ENCODE measurements around the gene DUSP22.

The DUSP22 gene

DNA sequence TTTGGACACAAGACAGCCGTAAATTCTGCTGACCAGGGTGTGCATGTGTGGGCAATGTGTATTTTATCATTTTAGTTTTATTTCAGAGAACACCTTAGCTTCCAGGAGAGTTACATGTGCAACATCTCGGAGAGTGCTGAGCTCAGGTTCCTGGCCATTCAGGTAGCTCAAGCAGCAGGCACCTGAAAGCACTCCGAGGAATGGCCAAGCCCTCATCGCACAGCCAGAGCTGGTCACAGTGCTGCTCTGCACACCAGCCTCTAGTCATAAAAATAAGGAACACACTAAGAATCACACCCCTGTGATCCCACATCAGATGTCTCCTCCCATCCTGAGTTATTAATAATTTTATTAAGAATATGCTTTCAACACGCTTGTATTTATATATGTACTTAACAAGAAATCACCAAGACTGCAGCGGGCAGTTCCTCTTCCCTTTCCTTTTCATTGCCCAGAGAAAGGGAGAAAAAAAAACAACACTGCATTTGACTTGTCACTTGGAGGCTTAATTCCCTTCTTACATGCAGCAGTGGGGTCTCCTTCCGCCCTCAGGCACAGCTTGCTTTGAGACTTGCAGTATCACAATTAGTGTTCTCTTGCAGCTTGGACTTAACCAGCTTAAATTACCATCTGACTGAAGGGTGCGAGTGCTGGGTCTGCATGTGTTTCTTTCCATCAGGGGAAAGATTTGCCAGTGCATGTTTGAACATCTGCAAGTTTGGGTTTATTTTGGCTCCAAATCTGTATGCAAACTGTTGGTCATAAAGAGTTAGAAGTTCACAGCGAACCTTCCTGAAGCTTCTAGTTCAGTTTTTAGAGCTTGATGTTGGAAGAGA, 63.3 kb downstream of the DUSP22 start:
- no peak for DNase-seq (ENCODE audit: low read depth, low spot score)
- H3K4me3 ChIP-seq (ENCODE audit: low read length): no peak overlapping the region

- DNase-seq (ENCODE audit: low read depth, low spot score): no peak
- no peak overlapping the region for H3K4me3 ChIP-seq (ENCODE audit: low read length)
Measured at GRCh38 chr6:356828-357251, 64.6 kb downstream of the DUSP22 start.

DNA sequence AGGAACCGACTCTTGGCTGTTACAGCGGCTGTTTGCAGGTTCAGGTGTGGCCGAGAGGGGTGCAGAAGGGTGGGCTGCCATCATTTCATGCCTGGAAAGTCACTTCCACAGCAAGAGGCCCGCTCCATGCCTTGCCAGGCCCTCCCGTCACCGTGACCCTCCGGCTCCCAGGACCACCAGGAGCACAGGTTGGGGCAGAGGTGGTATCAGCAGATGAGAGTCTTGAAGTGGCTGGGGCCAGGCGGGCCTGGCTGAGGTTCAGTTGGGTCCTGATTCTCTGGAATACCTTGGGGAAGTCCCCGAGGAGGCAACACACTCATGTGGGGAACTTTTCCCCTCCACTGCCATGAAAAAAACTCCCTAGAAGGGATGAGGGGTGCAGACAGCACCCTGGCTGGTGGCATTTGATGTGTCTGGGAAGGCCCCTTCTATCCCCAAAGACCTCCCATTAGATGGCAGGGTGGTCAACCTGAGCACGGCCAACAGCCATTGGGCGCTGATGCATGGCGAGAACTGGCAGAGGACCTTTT, 65.0 kb downstream of the DUSP22 start:
- DNase-seq (ENCODE audit: low read depth, low spot score): no peak
- H3K4me3 ChIP-seq (ENCODE audit: low read length): no peak overlapping the region

GRCh38 chr6:357791-358341, 65.6 kb downstream of the DUSP22 start:
- no peak for DNase-seq (ENCODE audit: low read depth, low spot score)
- H3K4me3 ChIP-seq (ENCODE audit: low read length): no peak overlapping the region

DNA sequence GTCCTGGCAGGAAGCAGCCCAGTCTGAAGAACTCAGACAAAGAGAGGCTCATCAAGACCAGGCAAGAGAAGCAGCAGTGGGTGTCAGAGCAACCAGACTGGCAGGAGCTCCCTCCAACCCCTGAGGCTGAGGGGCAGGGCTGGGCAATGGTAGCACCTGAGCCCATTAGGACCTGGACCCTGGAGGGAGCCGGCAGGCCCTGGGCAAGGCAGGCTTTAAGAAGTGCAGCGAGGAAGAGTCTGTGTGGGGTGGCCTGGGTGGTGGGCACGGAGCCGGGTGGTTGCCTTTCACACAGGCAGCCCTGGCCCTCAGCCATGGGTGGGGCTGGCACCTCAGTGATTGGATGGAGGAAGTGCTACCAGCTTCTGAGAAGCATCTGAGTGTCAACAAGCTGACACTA, 66.1 kb downstream of the DUSP22 start:
- DNase-seq (ENCODE audit: low read depth, low spot score): no peak

DNA sequence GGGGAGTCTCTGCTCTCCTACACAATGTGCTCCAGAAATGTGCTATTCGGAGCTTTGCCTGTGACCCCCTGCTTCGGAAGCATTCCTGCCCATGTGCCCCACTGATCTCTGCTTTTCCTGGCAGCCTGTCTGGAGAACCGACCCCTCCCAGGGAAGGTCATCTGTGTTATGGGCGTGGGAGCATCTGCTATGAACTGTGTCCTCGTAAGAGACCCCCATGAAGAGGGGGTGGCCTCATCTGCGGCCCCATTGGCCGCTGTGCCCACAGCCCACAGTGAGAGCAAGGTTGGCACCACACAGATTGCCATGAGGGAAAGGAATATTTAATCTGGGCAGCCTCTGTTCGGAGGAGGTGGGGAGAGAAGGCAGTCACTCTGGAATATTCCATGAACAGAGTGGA, 66.6 kb downstream of the DUSP22 start:
- no peak for DNase-seq (ENCODE audit: low read depth, low spot score)
- no peak overlapping the region for H3K4me3 ChIP-seq (ENCODE audit: low read length)

More for the DNA sequence above, 66.1 kb downstream of the DUSP22 start:
- H3K4me3 ChIP-seq (ENCODE audit: low read length): no peak overlapping the region

GRCh38 chr6:359261-360035, 67.2 kb downstream of the DUSP22 start:
- no peak for DNase-seq (ENCODE audit: low read depth, low spot score)
- H3K4me3 ChIP-seq (ENCODE audit: low read length): no peak overlapping the region

DNA sequence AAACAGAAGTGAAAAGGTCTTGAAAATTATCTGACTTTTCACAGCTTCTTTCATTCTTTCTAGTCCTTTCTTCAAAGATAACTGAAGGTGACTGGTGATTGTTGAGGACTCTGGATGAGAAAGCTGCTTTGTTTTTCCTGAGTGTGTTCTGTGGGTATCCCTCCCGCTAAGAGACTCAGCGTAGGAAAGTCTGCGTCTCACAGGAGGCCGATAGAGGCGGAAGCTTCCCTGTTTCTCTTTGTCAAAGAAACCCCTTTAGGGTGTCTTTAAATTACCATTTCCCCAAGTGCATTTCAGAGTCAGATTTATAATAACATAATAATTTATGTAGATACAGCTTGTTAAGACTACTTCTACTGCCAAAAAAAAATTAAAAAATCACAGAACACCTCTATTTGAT, 68.1 kb downstream of the DUSP22 start:
- no peak for DNase-seq (ENCODE audit: low read depth, low spot score)
- H3K4me3 ChIP-seq (ENCODE audit: low read length): no peak overlapping the region

GRCh38 chr6:360764-361373, 68.6 kb downstream of the DUSP22 start:
- no peak for DNase-seq (ENCODE audit: low read depth, low spot score)
- no peak overlapping the region for H3K4me3 ChIP-seq (ENCODE audit: low read length)

GRCh38 chr6:361411-362132, 69.3 kb downstream of the DUSP22 start:
- H3K4me3 ChIP-seq (ENCODE audit: low read length): no peak overlapping the region
- DNase-seq (ENCODE audit: low read depth, low spot score): no peak

GRCh38 chr6:362231-362923, 70.1 kb downstream of the DUSP22 start:
- no peak for DNase-seq (ENCODE audit: low read depth, low spot score)
- H3K4me3 ChIP-seq (ENCODE audit: low read length): no peak overlapping the region

- no peak for DNase-seq (ENCODE audit: low read depth, low spot score)
- H3K4me3 ChIP-seq (ENCODE audit: low read length): no peak overlapping the region
Measured at GRCh38 chr6:362924-363249, 70.6 kb downstream of the DUSP22 start.

DNA sequence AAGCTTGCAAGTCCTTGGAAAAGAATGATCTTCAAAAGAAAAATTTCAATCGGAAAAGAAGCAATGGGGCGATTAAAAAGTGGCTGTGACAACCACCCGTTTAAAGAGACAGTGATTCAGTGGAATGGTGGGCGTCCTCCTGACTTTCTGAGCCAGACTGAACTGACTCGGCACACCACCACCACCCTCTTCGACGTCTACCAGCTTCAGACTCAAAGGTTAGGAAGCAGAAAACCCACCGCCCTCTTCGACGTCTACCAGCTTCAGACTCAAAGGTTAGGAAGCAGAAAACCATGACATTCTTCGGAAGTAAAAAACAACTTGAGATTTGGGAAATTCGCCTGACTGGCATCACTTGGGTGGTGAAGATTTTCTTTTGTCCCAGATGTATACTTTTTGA, 71.0 kb downstream of the DUSP22 start:
- no peak overlapping the region for H3K4me3 ChIP-seq (ENCODE audit: low read length)
- DNase-seq (ENCODE audit: low read depth, low spot score): no peak

GRCh38 chr6:363909-364308, 71.6 kb downstream of the DUSP22 start:
- no peak overlapping the region for H3K4me3 ChIP-seq (ENCODE audit: low read length)
- DNase-seq (ENCODE audit: low read depth, low spot score): no peak

GRCh38 chr6:364609-365540, 72.6 kb downstream of the DUSP22 start:
- DNase-seq (ENCODE audit: low read depth, low spot score): no peak
- no peak overlapping the region for H3K4me3 ChIP-seq (ENCODE audit: low read length)

DNA sequence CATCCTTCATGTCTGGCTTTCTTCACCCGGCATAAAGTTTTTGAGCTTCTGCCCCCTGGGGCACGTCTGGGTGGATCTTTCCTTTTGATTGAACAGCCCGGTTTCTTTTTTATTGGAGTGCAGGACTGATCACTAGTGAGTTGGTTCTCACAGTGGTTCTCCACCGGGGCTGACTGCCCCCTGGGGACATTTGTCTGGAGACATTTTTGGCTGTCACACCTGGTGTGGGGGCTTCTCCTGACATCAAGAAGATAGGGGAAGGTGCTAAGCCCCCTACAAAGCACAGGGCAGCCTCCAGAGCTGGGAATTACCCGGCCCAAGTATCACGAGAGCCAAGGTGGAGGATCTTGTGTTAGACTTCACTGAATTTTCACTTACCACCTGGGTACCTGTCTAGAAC, 73.5 kb downstream of the DUSP22 start:
- no peak for DNase-seq (ENCODE audit: low read depth, low spot score)
- H3K4me3 ChIP-seq (ENCODE audit: low read length): no peak overlapping the region

All from Jurkat, Clone E6-1 (cell line).